Endothelial cell of umbilical vein (primary cell): ENCODE results near the gene KRTAP10-5.

Source experiments
- CTCF ChIP-seq, 2 donors: IDR thresholded peaks; 1 replicate in 1 of 2; 2 replicates in 1 of 2; pipeline ENCODE4 v1.5.1; 2011; ENCODE audit warnings: low read length in 2 of 2, mild to moderate bottlenecking in 2 of 2, moderate library complexity in 2 of 2, control low read depth in 1 of 2, inconsistent platforms in 1 of 2, low read depth in 1 of 2; ENCODE audit not compliant: insufficient read depth in 1 of 2; ENCODE audit errors: extremely low read depth in 1 of 2
- EZH2 ChIP-seq: IDR thresholded peaks from 2 replicates; pipeline ENCODE4 v1.6.1; 2012; ENCODE audit warnings: borderline replicate concordance, low read depth, mild to moderate bottlenecking, moderate library complexity, low read length, inconsistent platforms; ENCODE audit not compliant: severe bottlenecking
- GATA2 ChIP-seq: IDR thresholded peaks from 2 replicates; pipeline ENCODE4 v1.7.0; 2011; ENCODE audit warnings: low read depth, mild to moderate bottlenecking, moderate library complexity, mixed read lengths, low read length; ENCODE audit not compliant: insufficient read length, insufficient read depth
- JUN ChIP-seq: IDR thresholded peaks from 2 replicates; pipeline ENCODE4 v1.6.1; 2011; ENCODE audit warnings: borderline replicate concordance, low read depth; ENCODE audit not compliant: insufficient read length, insufficient read depth
- MAX ChIP-seq: IDR thresholded peaks from 2 replicates; pipeline ENCODE4 v1.6.1; 2011; ENCODE audit not compliant: insufficient read depth, insufficient read length
- POLR2A ChIP-seq: IDR thresholded peaks from 2 replicates; pipeline ENCODE4 v1.6.1; 2012; ENCODE audit warnings: low read depth, mild to moderate bottlenecking, control low read depth, low read length
- POLR2AphosphoS5 ChIP-seq: IDR thresholded peaks from 2 replicates; pipeline ENCODE4 v1.6.1; 2012; ENCODE audit warnings: low read depth, mild to moderate bottlenecking, control low read depth, low read length, moderate library complexity; ENCODE audit not compliant: insufficient read depth

- TF ChIP-seq CTCF (IDR thresholded peaks at IDR 0.05; ENCODE audit: extremely low read depth in 1 of 2, insufficient read depth in 1 of 2, low read depth in 1 of 2, low read length in 2 of 2) (no peak), POLR2A (no peak), POLR2AphosphoS5 (no peak), MAX (no peak), EZH2 (no peak), JUN (no peak), GATA2 (no peak)
Observed at GRCh38 chr21:44612029-44612486, 31.7 kb upstream of the KRTAP10-5 start, which contains the start of gene KRTAP10-8.
